ENCODE data around the gene PIGW. TPM values are rescaled to one million over a fixed set of nuclear protein-coding genes. Genes with fewer than 3 reads are reported as not detected.
"Not testable (repeated sequence)": the region's sequence is repeated elsewhere in the genome, so short reads cannot be mapped to it uniquely, and the experiment has no call there.

PIGW gene
- total RNA-seq, 1 experiment from 2014 or later, result 30.9 TPM

GRCh38 chr17:36506249-36506826, 28.4 kb upstream of the PIGW start:
- Mint-ChIP-seq H3K36me3 (ENCODE audit: insufficient read depth, unreplicated experiment) (peaks cover 62% of the 10 kb centered on the region), H3K4me1 (ENCODE audit: low read depth, unreplicated experiment) (no peaks in the 10 kb centered on the region), H3K4me3 (ENCODE audit: unreplicated experiment) (no peak overlapping the region), H3K27me3 (ENCODE audit: insufficient read depth, unreplicated experiment) (no peaks in the 10 kb centered on the region), H3K9me3 (ENCODE audit: unreplicated experiment) (no peaks in the 10 kb centered on the region), H3K27ac (ENCODE audit: unreplicated experiment) (no peak overlapping the region)
- CTCF ChIA-PET, result no interaction called here
- Histone ChIP-seq H3K9me3 (no peaks in the 10 kb centered on the region), H3K27me3 (replicated peaks; ENCODE audit: control insufficient read depth, insufficient read depth, low read length) (no peaks in the 10 kb centered on the region), H3K4me3 (ENCODE audit: low read depth, low read length) (no peak overlapping the region), H3K4me1 (no peaks in the 10 kb centered on the region), H3K36me3 (ENCODE audit: control insufficient read depth, insufficient read depth, low read length) (peaks cover 3% of the 10 kb centered on the region)
- intact Hi-C loops (cut with micrococcal nuclease; ENCODE audit: unreplicated experiment), result no loop called here
- no peak for DNase-seq
- no peak for TF ChIP-seq CTCF (IDR thresholded peaks at IDR 0.05; ENCODE audit: insufficient read depth in 1 of 2, low read depth in 1 of 2, low read length in 1 of 2, severe bottlenecking in 1 of 2, unreplicated experiment in 1 of 2)
- no TSS peak for BruUV-seq (replicated peaks)
- POLR2A ChIA-PET, result no interaction called here

GRCh38 chr17:36506831-36507230, 28.0 kb upstream of the PIGW start:
- Histone ChIP-seq H3K27me3 (replicated peaks; ENCODE audit: control insufficient read depth, insufficient read depth, low read length) (no peaks in the 10 kb centered on the region), H3K4me1 (no peaks in the 10 kb centered on the region), H3K4me3 (ENCODE audit: low read depth, low read length) (no peak overlapping the region), H3K9me3 (no peaks in the 10 kb centered on the region), H3K36me3 (ENCODE audit: control insufficient read depth, insufficient read depth, low read length) (peaks cover 3% of the 10 kb centered on the region)
- peak in 1 of 2 experiments; percentile 34 for DNase-seq
- Mint-ChIP-seq H3K36me3 (ENCODE audit: insufficient read depth, unreplicated experiment) (peaks cover 67% of the 10 kb centered on the region), H3K4me1 (ENCODE audit: low read depth, unreplicated experiment) (no peaks in the 10 kb centered on the region), H3K27me3 (ENCODE audit: insufficient read depth, unreplicated experiment) (no peaks in the 10 kb centered on the region), H3K9me3 (ENCODE audit: unreplicated experiment) (no peaks in the 10 kb centered on the region), H3K27ac (ENCODE audit: unreplicated experiment) (no peak overlapping the region), H3K4me3 (ENCODE audit: unreplicated experiment) (no peak overlapping the region)
- TF ChIP-seq CTCF (IDR thresholded peaks at IDR 0.05; ENCODE audit: insufficient read depth in 1 of 2, low read depth in 1 of 2, low read length in 1 of 2, severe bottlenecking in 1 of 2, unreplicated experiment in 1 of 2), result no peak
- ChIA-PET CTCF (no interaction called here), POLR2A (no interaction called here)
- intact Hi-C loops (cut with micrococcal nuclease; ENCODE audit: unreplicated experiment), result no loop called here
- no TSS peak for BruUV-seq (replicated peaks)

GRCh38 chr17:36507266-36507665, 27.5 kb upstream of the PIGW start:
- Mint-ChIP-seq H3K4me1 (ENCODE audit: low read depth, unreplicated experiment) (no peaks in the 10 kb centered on the region), H3K36me3 (ENCODE audit: insufficient read depth, unreplicated experiment) (peaks cover 65% of the 10 kb centered on the region), H3K27me3 (ENCODE audit: insufficient read depth, unreplicated experiment) (no peaks in the 10 kb centered on the region), H3K4me3 (ENCODE audit: unreplicated experiment) (no peak overlapping the region), H3K9me3 (ENCODE audit: unreplicated experiment) (no peaks in the 10 kb centered on the region), H3K27ac (ENCODE audit: unreplicated experiment) (no peak overlapping the region)
- intact Hi-C loops (cut with micrococcal nuclease; ENCODE audit: unreplicated experiment), result no loop called here
- no peaks in the 10 kb centered on the region for H3K9me3 ChIP-seq
- DNase-seq, result no peak
- ChIA-PET POLR2A (no interaction called here), CTCF (no interaction called here)
- no peak for TF ChIP-seq CTCF (IDR thresholded peaks at IDR 0.05; ENCODE audit: insufficient read depth in 1 of 2, low read depth in 1 of 2, low read length in 1 of 2, severe bottlenecking in 1 of 2, unreplicated experiment in 1 of 2)
- H3K36me3 ChIP-seq (ENCODE audit: control insufficient read depth, insufficient read depth, low read length), result peaks cover 3% of the 10 kb centered on the region
- H3K4me3 ChIP-seq (ENCODE audit: low read depth, low read length), result no peak overlapping the region
- H3K4me1 ChIP-seq, result no peaks in the 10 kb centered on the region
- BruUV-seq (replicated peaks), result no TSS peak
- no peaks in the 10 kb centered on the region for H3K27me3 ChIP-seq (replicated peaks; ENCODE audit: control insufficient read depth, insufficient read depth, low read length)

GRCh38 chr17:36508439-36508838, 26.3 kb upstream of the PIGW start:
- BruUV-seq (replicated peaks); H3K4me1 ChIP-seq; H3K27me3 ChIP-seq (replicated peaks; ENCODE audit: control insufficient read depth, insufficient read depth, low read length); CTCF ChIA-PET; H3K27ac Mint-ChIP-seq (ENCODE audit: unreplicated experiment); H3K4me1 Mint-ChIP-seq (ENCODE audit: low read depth, unreplicated experiment); H3K4me3 ChIP-seq (ENCODE audit: low read depth, low read length); H3K9me3 Mint-ChIP-seq (ENCODE audit: unreplicated experiment); H3K27me3 Mint-ChIP-seq (ENCODE audit: insufficient read depth, unreplicated experiment); H3K9me3 ChIP-seq; H3K36me3 ChIP-seq (ENCODE audit: control insufficient read depth, insufficient read depth, low read length); DNase-seq; H3K4me3 Mint-ChIP-seq (ENCODE audit: unreplicated experiment); intact Hi-C loops (cut with micrococcal nuclease; ENCODE audit: unreplicated experiment): not testable (repeated sequence)
- H3K36me3 Mint-ChIP-seq (ENCODE audit: insufficient read depth, unreplicated experiment), result peaks cover 74% of the 10 kb centered on the region
- POLR2A ChIA-PET, result interaction anchor here (0.6 kb wide), 2 partner anchors 13 to 36 kb away, joined by 4 read pairs; partner anchors contain the start of gene GGNBP2

All from Caco-2 (cell line).